Small intestine (tissue), 7 donors: ENCODE results near the gene ASB2. TPM values are rescaled to one million over a fixed set of nuclear protein-coding genes. Genes with fewer than 3 reads are reported as not detected.
A peak's percentile ranks its signal among the peaks of the same experiment; 100 is the strongest.

ENCODE experiments used
- DNase-seq, 2 donors: peaks; one replicate each; pipeline versions ENCODE4 v3.0.0 to v3.0.0-alpha.2; 2013
- FAIRE-seq: peaks from 2 replicates; lab custom pipeline; 2012; peaks lifted over from hg19 to GRCh38; lab: Jason Lieb, UNC
- H3K27ac ChIP-seq, 3 donors: one replicate each; pipeline ENCODE4 v1.5.1; 2013; ENCODE audit warnings: low read length in 2 of 3, mild to moderate bottlenecking in 2 of 3, control low read depth in 1 of 3, inconsistent platforms in 1 of 3, low read depth in 1 of 3, moderate library complexity in 1 of 3
- H3K27me3 ChIP-seq, 3 donors: one replicate each; pipeline ENCODE4 v1.6.1; 2013; ENCODE audit warnings: low read length in 3 of 3, inconsistent platforms in 1 of 3; ENCODE audit not compliant: control insufficient read depth in 3 of 3, insufficient read depth in 3 of 3
- H3K36me3 ChIP-seq, 3 donors: one replicate each; pipeline ENCODE4 v1.6.1; 2013; ENCODE audit warnings: low read length in 3 of 3, inconsistent platforms in 1 of 3, low read depth in 1 of 3, mild to moderate bottlenecking in 1 of 3, moderate library complexity in 1 of 3; ENCODE audit not compliant: control insufficient read depth in 3 of 3, insufficient read depth in 2 of 3
- H3K4me1 ChIP-seq, 3 donors: one replicate each; pipeline ENCODE4 v1.6.1; 2013; ENCODE audit warnings: low read length in 2 of 3, inconsistent platforms in 1 of 3, low read depth in 1 of 3, mild to moderate bottlenecking in 1 of 3, moderate library complexity in 1 of 3; ENCODE audit not compliant: control insufficient read depth in 3 of 3, insufficient read depth in 2 of 3
- H3K4me3 ChIP-seq, 3 donors: one replicate each; pipeline ENCODE4 v1.5.1; 2013; ENCODE audit warnings: low read length in 3 of 3, control low read depth in 1 of 3, inconsistent platforms in 1 of 3, low read depth in 1 of 3, mild to moderate bottlenecking in 1 of 3, moderate library complexity in 1 of 3
- H3K9me3 ChIP-seq, 2 donors: one replicate each; pipeline ENCODE4 v1.6.1; 2013; ENCODE audit warnings: low read depth in 1 of 2, low read length in 1 of 2; ENCODE audit not compliant: control insufficient read depth in 2 of 2, insufficient read depth in 1 of 2
- WGBS, 3 donors: extraction: QIAGEN DNeasy Blood & Tissue Kit; methylation state at CpG; one replicate each; pipeline ENCODE4 v1.1.7; 2013; 5-methylcytosine and 5-hydroxymethylcytosine counted together
- polyA plus RNA-seq, 4 donors: library from polyadenylated mRNA; stranded (reverse) in 3 of 4; unstranded in 1 of 4; fragments of 200-250 nt in 3 of 4; fragments of 120-200 nt in 1 of 4; gene quantifications; one replicate each; pipeline versions ENCODE4 v1.2.1 to v1.2.3, GENCODE V29; 2013
- donor health status: healthy with polysubstance abuse.
- donor health status: control.
- donor health status: control.
- donor health status: Bipolar disorder and iron deficiency.
- donor health status: healthy.

Gene ASB2
- polyA plus RNA-seq, 4 donors, result 1.3 to 5.6 (median 4.2) TPM

DNA sequence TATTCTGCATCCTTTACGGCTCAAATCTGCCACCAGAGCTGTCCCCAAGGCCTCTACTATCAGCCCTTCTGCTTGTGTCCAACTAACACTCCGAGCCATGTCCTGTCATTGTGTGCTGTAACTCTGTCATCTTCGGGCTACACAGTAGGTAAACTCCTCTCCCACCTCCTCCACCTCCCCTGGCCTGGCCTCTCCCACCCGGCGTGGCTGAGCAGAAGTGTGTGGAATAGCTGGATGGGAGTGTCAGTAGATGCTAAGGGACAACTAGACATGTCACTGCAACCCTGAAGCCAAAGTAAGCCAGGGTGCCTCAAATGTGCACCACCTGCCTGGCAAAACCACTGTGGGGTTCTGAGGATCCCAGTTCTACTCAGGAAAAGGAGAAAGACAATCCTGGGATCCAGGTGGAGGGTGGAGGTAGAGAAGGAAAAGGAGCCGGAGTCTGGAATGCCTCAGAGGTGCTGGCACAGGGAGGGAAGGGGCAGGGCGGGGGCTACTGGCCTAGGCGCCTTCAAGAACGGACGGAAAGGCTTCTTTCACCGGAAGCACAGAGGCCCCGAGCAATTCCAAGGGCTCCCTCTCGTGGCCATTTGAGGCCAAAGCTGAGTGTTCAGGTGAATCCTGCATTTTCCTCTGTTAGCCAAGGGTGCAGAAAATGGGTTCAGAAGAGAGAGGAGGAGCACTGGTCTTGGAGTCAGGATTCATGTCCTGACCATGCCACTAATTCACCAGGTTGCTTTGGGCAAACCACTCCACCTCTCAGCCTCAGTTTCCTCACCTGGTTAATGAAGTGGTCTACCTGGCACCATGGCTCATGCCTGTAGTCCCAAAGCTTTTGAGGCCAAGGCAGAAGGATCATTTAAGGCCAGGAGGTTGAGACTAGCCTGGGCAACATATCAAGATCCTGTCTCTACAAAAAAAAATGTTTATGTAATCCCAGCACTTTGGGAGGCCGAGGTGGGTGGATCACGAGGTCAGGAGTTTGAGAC lies 69.7 kb downstream of the ASB2 start:
- H3K4me1 ChIP-seq, result no peaks in the 10 kb centered on the region

DNA sequence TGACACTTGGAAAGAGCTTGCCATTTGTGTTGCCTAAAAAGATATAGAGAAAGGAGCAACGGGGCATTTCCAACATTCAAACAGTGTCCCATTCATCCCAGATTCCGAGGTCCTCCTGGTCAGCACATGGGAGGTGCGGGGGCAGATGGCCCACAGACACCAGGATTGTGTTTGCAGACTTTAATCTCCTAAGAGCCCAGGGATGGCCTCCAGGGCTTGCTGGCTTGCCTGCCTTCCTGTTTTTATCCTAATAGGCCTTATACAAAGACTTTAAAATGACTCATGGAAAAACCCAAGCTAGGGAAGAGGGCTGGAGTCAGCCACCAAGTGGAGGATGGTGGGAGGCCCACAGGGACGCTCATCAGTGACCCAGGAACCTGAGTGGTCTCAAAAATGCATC lies 70.7 kb downstream of the ASB2 start:
- Histone ChIP-seq H3K4me1 (no peaks in the 10 kb centered on the region), H3K27ac (no peak overlapping the region), H3K36me3 (no peaks in the 10 kb centered on the region), H3K9me3 (no peaks in the 10 kb centered on the region), H3K4me3 (no peak overlapping the region), H3K27me3 (peaks cover 0 to 5% (median 0%) of the 10 kb centered on the region in 3 donors)
- 71 to 79% (median 77%) methylated on average over 4 of the region's 4 CpGs for WGBS, 3 donors
- FAIRE-seq (no peak), DNase-seq (no peak)

More for the DNA sequence above, 69.7 kb downstream of the ASB2 start:
- Histone ChIP-seq H3K9me3 (no peaks in the 10 kb centered on the region), H3K27ac (no peak overlapping the region), H3K27me3 (peaks cover 0 to 5% (median 0%) of the 10 kb centered on the region in 3 donors), H3K4me3 (no peak overlapping the region), H3K36me3 (no peaks in the 10 kb centered on the region)
- FAIRE-seq, result no peak
- peak; percentile 63 to 69 for DNase-seq
- 49 to 54% (median 51%) methylated on average over 15 of the region's 15 CpGs for WGBS, 3 donors

DNA sequence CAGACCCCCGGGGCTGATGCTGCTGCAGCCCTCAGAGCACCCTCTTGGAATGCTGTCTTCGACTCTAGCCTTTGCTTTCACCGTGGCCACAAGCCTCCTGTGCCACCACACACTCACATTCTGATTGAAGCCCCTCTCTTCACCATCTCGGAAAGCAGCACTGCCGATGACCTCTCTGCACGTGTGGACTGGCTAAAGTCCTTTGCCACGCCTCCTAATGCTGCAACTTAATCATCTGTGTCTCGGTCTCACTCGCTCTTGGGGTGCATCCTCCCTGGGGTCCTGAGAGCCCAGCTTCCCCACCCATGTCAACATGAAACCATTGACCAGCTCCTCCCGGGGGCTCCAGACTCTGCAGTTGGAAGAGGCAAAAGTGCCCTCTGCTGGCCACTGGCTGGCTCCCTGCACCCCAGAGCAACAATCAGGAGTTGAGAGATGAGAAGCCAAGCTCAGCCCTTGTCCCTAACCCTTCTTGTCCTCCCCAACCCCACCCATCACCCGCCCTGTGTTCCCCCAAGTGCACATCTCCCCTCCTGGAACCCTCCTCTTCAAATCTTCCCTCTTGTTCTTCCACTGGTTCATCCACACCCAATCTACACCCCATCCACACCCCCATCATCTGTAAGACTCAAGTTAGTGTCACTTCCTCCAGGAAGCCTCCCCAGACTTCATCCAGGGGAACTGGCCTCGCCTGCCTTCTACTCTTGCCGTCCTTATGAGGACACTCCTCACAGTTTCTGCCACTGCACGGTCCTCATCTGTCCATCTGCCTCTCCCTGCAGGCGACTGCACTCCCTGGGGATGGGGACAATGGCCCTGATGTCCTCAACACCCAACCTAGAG lies 72.8 kb downstream of the ASB2 start:
- 41 to 48% (median 42%) methylated on average over 15 of the region's 15 CpGs for WGBS, 3 donors
- Histone ChIP-seq H3K27ac (no peak overlapping the region), H3K9me3 (no peaks in the 10 kb centered on the region), H3K36me3 (no peaks in the 10 kb centered on the region), H3K27me3 (peaks cover 0 to 5% (median 0%) of the 10 kb centered on the region in 3 donors), H3K4me1 (no peaks in the 10 kb centered on the region), H3K4me3 (no peak overlapping the region)
- DNase-seq (peak in 1 of 2 donors; percentile 11), FAIRE-seq (no peak)

DNA sequence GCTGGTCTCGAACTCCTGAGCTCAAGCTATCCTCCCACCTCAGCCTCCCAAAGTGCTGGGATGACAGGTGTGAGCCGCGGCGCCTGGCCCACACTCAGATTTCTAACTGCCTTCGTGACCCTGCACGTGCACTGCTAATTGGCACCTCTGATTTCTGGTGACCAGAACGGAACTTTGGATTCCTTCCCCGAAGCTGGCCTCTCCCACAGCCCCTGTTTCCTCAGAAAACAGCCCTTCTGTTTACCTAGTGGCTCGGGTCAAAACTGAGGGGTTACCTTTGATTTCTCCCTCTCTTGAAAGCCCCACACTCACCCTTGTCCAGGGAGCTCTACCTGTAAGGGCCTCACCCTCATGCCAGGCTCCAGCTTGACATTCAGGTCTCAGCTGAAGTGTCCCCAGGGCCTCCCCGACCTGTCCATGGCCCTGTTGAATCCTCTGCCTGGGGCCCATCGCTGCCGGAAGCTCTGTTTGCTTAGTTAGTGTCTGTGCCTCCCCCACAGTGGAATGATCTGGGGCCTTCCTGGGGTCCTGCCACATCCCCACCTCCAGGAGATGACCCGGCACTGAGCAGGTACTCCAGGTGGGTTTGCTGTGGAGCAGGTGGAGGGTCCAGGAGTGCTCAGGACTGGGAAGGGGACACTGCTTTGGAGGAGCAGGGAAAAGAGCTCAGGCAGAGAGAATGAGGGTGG lies 73.6 kb downstream of the ASB2 start:
- Histone ChIP-seq H3K9me3 (no peaks in the 10 kb centered on the region), H3K27ac (no peak overlapping the region), H3K36me3 (no peaks in the 10 kb centered on the region), H3K27me3 (peaks cover 0 to 5% (median 0%) of the 10 kb centered on the region in 3 donors), H3K4me1 (no peaks in the 10 kb centered on the region), H3K4me3 (no peak overlapping the region)
- DNase-seq (no peak), FAIRE-seq (no peak)
- WGBS, 3 donors, result 63 to 78% (median 77%) methylated on average over 13 of the region's 13 CpGs

DNA sequence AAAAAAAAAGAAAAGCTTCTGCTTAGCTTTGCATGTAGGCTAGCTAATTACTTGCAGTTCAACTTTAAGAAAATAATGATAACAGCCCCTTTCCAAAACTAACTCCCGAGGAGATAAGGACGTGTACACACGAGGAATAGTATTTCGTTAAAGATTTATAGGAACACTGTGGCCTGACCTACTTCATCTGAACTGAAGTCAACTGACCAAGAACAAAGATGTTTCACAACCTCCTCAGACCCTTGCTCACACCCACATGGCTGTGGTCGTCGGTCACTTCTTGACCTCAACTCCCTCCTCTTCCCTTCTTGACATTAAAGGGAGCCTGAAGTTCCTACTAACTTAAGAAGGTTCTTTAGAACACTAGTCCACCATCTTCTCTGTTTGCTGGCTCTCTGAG lies 74.6 kb downstream of the ASB2 start:
- no peak overlapping the region for H3K4me3 ChIP-seq
- no peaks in the 10 kb centered on the region for H3K36me3 ChIP-seq
- no peak for FAIRE-seq
- H3K4me1 ChIP-seq, result no peaks in the 10 kb centered on the region
- no peaks in the 10 kb centered on the region for H3K9me3 ChIP-seq
- WGBS, 3 donors, result 7 to 42% (median 20%) methylated on average over 6 of the region's 6 CpGs
- H3K27me3 ChIP-seq, result peaks cover 0 to 5% (median 0%) of the 10 kb centered on the region in 3 donors
- DNase-seq, result peak in 1 of 2 donors; percentile 13
- no peak overlapping the region for H3K27ac ChIP-seq

DNA sequence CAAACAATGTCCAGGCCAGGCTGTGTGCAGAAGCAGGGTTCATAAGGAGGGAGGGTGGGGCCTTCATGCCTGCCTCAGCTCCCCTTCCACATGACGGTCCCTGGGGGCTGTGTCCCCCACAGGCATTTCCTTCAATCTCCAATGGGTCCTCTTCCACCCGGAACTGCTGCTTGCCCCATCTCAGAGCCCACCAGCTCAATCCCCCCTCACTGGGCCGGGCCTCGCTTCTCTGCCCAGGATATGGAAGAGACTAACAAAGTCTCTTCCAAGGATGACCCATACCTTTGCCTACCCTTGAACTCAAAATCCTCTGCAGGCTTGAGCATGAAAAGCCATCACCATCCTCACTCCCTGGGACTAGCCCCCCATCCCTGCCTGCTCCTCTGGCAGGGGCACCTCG lies 77.6 kb downstream of the ASB2 start:
- Histone ChIP-seq H3K9me3 (no peaks in the 10 kb centered on the region), H3K36me3 (no peaks in the 10 kb centered on the region), H3K27ac (no peak overlapping the region), H3K4me1 (no peaks in the 10 kb centered on the region), H3K27me3 (peaks cover 0 to 4% (median 0%) of the 10 kb centered on the region in 3 donors), H3K4me3 (no peak overlapping the region)
- FAIRE-seq (no peak), DNase-seq (no peak)
- WGBS, 3 donors, result 73 to 88% (median 85%) methylated on average over 5 of the region's 5 CpGs

DNA sequence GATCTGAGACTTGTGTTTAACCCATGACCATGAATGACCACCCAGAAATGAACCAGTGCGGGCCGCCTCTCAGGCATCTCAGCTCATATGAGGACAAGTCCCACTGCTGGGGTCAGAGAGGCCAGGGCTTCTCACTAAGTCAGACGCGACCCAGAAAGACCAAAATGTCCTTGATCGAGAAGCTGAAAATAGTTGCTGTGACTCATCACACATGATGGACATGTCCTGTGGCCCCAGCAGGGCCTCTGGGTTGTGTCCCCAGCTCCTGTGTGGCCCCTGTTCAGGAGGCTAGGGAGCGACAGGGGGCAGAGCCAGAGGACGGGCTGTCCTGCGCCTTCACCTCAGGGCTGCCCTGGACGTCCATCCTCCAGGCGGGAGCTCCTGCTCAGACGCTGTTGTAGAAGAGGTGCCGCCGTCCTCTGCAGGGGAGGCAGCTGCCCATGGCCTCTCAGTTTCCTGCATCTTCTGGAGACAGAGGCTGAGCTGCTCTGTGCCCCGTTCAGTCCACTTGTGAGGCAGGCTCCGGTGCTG lies 78.2 kb downstream of the ASB2 start:
- Histone ChIP-seq H3K9me3 (no peaks in the 10 kb centered on the region), H3K4me3 (no peak overlapping the region), H3K27ac (no peak overlapping the region), H3K27me3 (no peaks in the 10 kb centered on the region), H3K36me3 (no peaks in the 10 kb centered on the region), H3K4me1 (peaks cover 0 to 2% (median 0%) of the 10 kb centered on the region in 3 donors)
- WGBS, 3 donors, result 84 to 87% (median 85%) methylated on average over 15 of the region's 15 CpGs
- DNase-seq (no peak), FAIRE-seq (no peak)
